Measurements from ENCODE around the gene FRMD4A.

Gene FRMD4A

GRCh38 chr10:13683017-13683416 lies 647.7 kb downstream of the FRMD4A start:
- no peak overlapping the region for H2AFZ ChIP-seq (ENCODE audit: low read length)
- H3K4me3 ChIP-seq (ENCODE audit: low read length) = no peak overlapping the region
- no peaks in the 10 kb centered on the region for H4K20me1 ChIP-seq (ENCODE audit: insufficient read depth, low read length)
- no peak overlapping the region for H3K27ac ChIP-seq (ENCODE audit: low read length)
- no peaks in the 10 kb centered on the region for H3K79me2 ChIP-seq (ENCODE audit: low read length)
- no peak overlapping the region for H3K9ac ChIP-seq (ENCODE audit: low read length)
- no peaks in the 10 kb centered on the region for H3K4me1 ChIP-seq (ENCODE audit: low read length)
- no peaks in the 10 kb centered on the region for H3K9me3 ChIP-seq (replicated peaks; ENCODE audit: insufficient read depth, low read length)
- no peaks in the 10 kb centered on the region for H3K27me3 ChIP-seq (replicated peaks; ENCODE audit: insufficient read depth, low read length)
- H3K36me3 ChIP-seq (replicated peaks; ENCODE audit: insufficient read depth, low read length) = no peaks in the 10 kb centered on the region
- no peaks in the 10 kb centered on the region for H3K9me2 ChIP-seq (replicated peaks; ENCODE audit: insufficient read depth, low read length)
- no peaks in the 10 kb centered on the region for H3F3A ChIP-seq (ENCODE audit: insufficient read depth, low read length)
- TF ChIP-seq EZH2 (optimal IDR thresholded peaks at IDR 0.05; ENCODE audit: low read depth, low read length) = no peak
- no peak overlapping the region for H3K4me2 ChIP-seq (ENCODE audit: low read depth, low read length)
- DNase-seq = no peak

GRCh38 chr10:13681960-13682359 lies 648.8 kb downstream of the FRMD4A start:
- no peaks in the 10 kb centered on the region for H3F3A ChIP-seq (ENCODE audit: insufficient read depth, low read length)
- no peak overlapping the region for H3K4me2 ChIP-seq (ENCODE audit: low read depth, low read length)
- H3K36me3 ChIP-seq (replicated peaks; ENCODE audit: insufficient read depth, low read length) = no peaks in the 10 kb centered on the region
- H3K4me1 ChIP-seq (ENCODE audit: low read length) = no peaks in the 10 kb centered on the region
- H3K79me2 ChIP-seq (ENCODE audit: low read length) = no peaks in the 10 kb centered on the region
- no peak overlapping the region for H3K4me3 ChIP-seq (ENCODE audit: low read length)
- H2AFZ ChIP-seq (ENCODE audit: low read length) = no peak overlapping the region
- DNase-seq = no peak
- no peaks in the 10 kb centered on the region for H3K27me3 ChIP-seq (replicated peaks; ENCODE audit: insufficient read depth, low read length)
- H3K9me2 ChIP-seq (replicated peaks; ENCODE audit: insufficient read depth, low read length) = no peaks in the 10 kb centered on the region
- no peak overlapping the region for H3K9ac ChIP-seq (ENCODE audit: low read length)
- H4K20me1 ChIP-seq (ENCODE audit: insufficient read depth, low read length) = no peaks in the 10 kb centered on the region
- no peak overlapping the region for H3K27ac ChIP-seq (ENCODE audit: low read length)
- no peaks in the 10 kb centered on the region for H3K9me3 ChIP-seq (replicated peaks; ENCODE audit: insufficient read depth, low read length)
- TF ChIP-seq EZH2phosphoT487 (IDR thresholded peaks at IDR 0.05; ENCODE audit: low read length) = no peak
- TF ChIP-seq CTCF (IDR thresholded peaks at IDR 0.05; ENCODE audit: low read length) = no peak
- TF ChIP-seq EZH2 (optimal IDR thresholded peaks at IDR 0.05; ENCODE audit: low read depth, low read length) = no peak

- H3K9me2 ChIP-seq (replicated peaks; ENCODE audit: insufficient read depth, low read length) = no peaks in the 10 kb centered on the region
- no peak overlapping the region for H3K9ac ChIP-seq (ENCODE audit: low read length)
- no peaks in the 10 kb centered on the region for H3K79me2 ChIP-seq (ENCODE audit: low read length)
- no peaks in the 10 kb centered on the region for H3F3A ChIP-seq (ENCODE audit: insufficient read depth, low read length)
- no peak for DNase-seq
- no peaks in the 10 kb centered on the region for H3K27me3 ChIP-seq (replicated peaks; ENCODE audit: insufficient read depth, low read length)
- no peaks in the 10 kb centered on the region for H4K20me1 ChIP-seq (ENCODE audit: insufficient read depth, low read length)
- no peak overlapping the region for H3K4me2 ChIP-seq (ENCODE audit: low read depth, low read length)
- no peaks in the 10 kb centered on the region for H3K4me1 ChIP-seq (ENCODE audit: low read length)
- no peak overlapping the region for H3K27ac ChIP-seq (ENCODE audit: low read length)
- no peak overlapping the region for H2AFZ ChIP-seq (ENCODE audit: low read length)
- no peaks in the 10 kb centered on the region for H3K36me3 ChIP-seq (replicated peaks; ENCODE audit: insufficient read depth, low read length)
- TF ChIP-seq CTCF (IDR thresholded peaks at IDR 0.05; ENCODE audit: low read length) (no peak), EZH2phosphoT487 (IDR thresholded peaks at IDR 0.05; ENCODE audit: low read length) (no peak), EZH2 (optimal IDR thresholded peaks at IDR 0.05; ENCODE audit: low read depth, low read length) (no peak)
- no peaks in the 10 kb centered on the region for H3K9me3 ChIP-seq (replicated peaks; ENCODE audit: insufficient read depth, low read length)
- no peak overlapping the region for H3K4me3 ChIP-seq (ENCODE audit: low read length)
These were observed 649.2 kb downstream of the FRMD4A start for GRCh38 chr10:13681528-13681927.

GRCh38 chr10:13681095-13681494 lies 649.6 kb downstream of the FRMD4A start:
- no peak overlapping the region for H2AFZ ChIP-seq (ENCODE audit: low read length)
- no peaks in the 10 kb centered on the region for H3F3A ChIP-seq (ENCODE audit: insufficient read depth, low read length)
- no peaks in the 10 kb centered on the region for H3K79me2 ChIP-seq (ENCODE audit: low read length)
- H3K9ac ChIP-seq (ENCODE audit: low read length) = no peak overlapping the region
- H3K4me3 ChIP-seq (ENCODE audit: low read length) = no peak overlapping the region
- H3K27ac ChIP-seq (ENCODE audit: low read length) = no peak overlapping the region
- no peak for DNase-seq
- H3K4me1 ChIP-seq (ENCODE audit: low read length) = no peaks in the 10 kb centered on the region
- no peak overlapping the region for H3K4me2 ChIP-seq (ENCODE audit: low read depth, low read length)
- H3K36me3 ChIP-seq (replicated peaks; ENCODE audit: insufficient read depth, low read length) = no peaks in the 10 kb centered on the region
- H3K9me2 ChIP-seq (replicated peaks; ENCODE audit: insufficient read depth, low read length) = no peaks in the 10 kb centered on the region
- TF ChIP-seq EZH2phosphoT487 (IDR thresholded peaks at IDR 0.05; ENCODE audit: low read length) (no peak), EZH2 (optimal IDR thresholded peaks at IDR 0.05; ENCODE audit: low read depth, low read length) (no peak), CTCF (IDR thresholded peaks at IDR 0.05; ENCODE audit: low read length) (no peak)
- H3K27me3 ChIP-seq (replicated peaks; ENCODE audit: insufficient read depth, low read length) = no peaks in the 10 kb centered on the region
- no peaks in the 10 kb centered on the region for H4K20me1 ChIP-seq (ENCODE audit: insufficient read depth, low read length)
- no peaks in the 10 kb centered on the region for H3K9me3 ChIP-seq (replicated peaks; ENCODE audit: insufficient read depth, low read length)

Data from MM.1S (cell line).